Measurements from ENCODE around the gene ARHGAP15.

The ARHGAP15 gene

DNA sequence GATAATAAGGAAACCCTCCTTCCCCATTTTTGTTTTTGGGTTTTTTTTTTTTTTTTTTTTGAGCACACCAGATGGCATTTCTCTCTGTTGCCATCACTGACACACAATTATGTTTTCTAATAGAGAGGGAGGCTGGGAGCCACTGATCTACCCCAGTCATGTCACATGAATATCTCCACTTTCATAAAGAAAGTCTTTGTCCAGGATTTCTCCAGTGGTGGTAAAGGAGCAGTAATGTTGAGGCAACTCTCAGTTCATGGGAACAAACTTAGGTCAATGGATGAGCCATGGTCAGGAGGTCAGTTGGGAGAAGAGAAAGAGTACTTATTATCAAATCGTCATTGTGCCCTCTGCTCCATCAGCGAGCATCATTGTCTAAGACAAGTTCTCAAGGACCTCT lies 603.7 kb downstream of the ARHGAP15 start:
- no peak for DNase-seq

GRCh38 chr2:143734507-143734906 lies 605.3 kb downstream of the ARHGAP15 start:
- no peak for DNase-seq

DNA sequence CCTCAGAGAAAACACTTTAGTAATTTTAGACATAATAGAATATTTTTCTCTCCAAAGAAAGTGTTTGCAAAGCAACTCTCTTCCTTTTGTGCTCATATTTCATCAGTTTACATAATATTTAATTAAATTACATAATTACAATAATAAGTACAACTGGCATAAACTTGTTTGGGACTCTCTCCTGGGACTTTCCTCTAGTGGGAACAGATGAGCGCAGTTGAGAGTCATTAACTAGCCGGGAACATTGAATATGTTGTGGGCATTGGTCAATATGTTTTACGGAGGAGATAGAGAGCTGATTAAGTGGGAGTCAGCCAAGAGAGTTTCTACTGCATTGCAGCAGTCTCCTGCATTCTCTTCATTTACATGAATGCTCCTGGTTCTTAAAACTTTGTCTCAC lies 607.7 kb downstream of the ARHGAP15 start:
- no peak for DNase-seq

GRCh38 chr2:143740431-143740830 lies 611.2 kb downstream of the ARHGAP15 start:
- no peak for DNase-seq

GRCh38 chr2:143741205-143741604 lies 612.0 kb downstream of the ARHGAP15 start:
- no peak for DNase-seq

GRCh38 chr2:143742581-143742980 lies 613.4 kb downstream of the ARHGAP15 start:
- peak; percentile 25 for DNase-seq

DNA sequence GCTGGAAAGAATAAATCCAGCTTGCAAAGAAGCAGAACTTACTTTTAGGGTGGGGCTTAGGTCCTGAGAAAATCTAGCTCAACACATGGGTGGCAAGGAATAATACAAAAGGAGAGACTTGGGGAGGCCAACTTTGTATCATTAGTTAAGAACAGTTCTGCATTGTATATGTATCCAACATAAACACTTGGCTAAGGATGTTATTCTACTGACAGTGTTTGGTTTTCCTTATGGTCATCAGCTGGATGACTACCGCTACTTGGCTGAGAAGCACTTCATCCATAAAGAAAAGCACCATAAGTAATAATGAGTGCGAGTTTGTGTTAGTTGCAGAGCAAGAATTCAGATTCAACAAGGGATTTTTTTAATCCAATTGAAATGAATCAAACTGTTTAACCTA lies 614.9 kb downstream of the ARHGAP15 start:
- no peak for DNase-seq

DNA sequence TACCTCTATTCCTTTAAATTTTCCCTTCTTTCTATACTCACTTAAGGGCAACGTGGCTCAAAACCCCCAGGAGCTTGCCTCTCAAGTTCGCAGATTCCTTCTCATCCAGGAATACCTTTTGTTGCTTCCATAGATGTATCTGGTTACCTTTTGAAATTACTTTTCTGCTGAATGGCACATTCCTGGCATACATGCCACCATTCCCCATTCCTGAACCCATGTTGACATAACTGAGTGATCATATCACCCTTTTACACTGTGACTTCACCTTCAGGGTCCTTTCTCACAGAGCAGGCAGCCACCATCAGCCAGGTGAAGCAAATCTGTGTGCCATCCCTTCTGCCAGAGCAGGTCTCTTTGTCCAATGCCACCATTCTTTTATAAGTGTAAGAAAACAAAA lies 615.8 kb downstream of the ARHGAP15 start:
- DNase-seq: no peak

DNA sequence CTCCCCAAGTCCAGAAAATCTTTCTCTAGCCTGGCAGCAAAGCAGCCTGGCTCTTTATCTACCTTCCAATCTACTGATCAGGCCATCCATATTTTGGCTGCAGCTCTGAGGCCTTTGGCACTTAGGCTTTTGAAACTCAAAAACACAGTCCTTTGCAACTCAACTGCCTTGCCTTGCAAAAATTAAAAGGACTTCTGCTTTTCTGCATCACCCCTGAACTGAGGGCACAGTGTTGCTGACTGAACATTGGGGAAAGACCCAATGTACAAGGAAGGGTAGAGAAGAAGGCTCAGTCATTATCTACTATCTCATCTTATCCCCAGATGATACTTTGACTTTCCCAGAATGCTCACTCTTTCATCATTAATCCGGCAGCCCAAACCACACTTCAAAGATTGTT lies 625.5 kb downstream of the ARHGAP15 start:
- DNase-seq: no peak

DNA sequence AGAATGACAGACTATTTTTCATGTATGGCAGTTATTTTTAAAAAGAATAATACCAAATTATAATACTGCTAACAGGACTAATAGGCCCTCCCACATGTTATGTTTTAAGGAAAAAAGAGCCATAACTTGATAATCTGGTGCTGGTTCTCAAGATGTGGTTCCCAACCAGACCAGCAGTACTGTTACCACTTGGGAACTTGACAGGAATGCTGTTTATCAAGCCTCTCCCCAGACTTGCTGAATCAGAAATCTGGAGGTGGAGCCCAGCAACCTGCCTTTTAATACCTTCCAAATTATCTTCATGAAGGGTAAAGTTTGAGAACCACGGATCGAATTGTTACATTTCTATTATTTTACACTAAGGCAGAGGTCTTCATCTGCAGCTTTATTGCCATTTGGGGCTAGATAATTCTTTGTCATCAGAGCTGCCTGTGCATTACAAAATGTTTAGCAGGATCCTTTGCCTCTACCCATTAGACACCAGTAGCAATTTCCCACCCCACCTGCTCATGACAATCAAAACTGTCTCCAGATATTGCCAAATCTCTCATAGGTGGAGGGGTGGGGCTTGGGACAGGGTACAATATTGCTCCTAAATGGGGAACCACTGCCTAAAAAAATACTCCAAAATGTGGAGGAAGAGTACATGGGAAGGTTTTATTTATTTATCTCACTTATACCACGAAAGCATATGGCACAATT lies 629.6 kb downstream of the ARHGAP15 start:
- no peak for DNase-seq

DNA sequence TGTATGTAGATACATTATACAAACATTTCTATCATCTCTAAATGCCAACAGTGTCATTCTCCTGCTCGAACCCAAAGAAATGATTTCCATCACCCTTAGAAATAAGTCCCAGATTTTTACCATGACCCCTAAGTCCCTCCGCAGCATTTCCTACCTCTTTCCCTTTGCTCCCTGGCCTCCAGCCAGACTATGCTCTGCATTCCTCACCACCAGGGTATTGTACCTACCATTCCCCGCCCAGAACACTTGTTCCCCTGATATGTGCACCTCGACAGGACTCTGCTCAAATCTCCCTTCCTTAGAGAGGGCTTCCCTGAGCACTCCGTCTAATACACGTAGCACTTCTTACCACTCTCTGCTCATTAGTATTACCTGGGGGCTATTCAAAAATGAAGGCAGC lies 630.2 kb downstream of the ARHGAP15 start:
- no peak for DNase-seq

DNA sequence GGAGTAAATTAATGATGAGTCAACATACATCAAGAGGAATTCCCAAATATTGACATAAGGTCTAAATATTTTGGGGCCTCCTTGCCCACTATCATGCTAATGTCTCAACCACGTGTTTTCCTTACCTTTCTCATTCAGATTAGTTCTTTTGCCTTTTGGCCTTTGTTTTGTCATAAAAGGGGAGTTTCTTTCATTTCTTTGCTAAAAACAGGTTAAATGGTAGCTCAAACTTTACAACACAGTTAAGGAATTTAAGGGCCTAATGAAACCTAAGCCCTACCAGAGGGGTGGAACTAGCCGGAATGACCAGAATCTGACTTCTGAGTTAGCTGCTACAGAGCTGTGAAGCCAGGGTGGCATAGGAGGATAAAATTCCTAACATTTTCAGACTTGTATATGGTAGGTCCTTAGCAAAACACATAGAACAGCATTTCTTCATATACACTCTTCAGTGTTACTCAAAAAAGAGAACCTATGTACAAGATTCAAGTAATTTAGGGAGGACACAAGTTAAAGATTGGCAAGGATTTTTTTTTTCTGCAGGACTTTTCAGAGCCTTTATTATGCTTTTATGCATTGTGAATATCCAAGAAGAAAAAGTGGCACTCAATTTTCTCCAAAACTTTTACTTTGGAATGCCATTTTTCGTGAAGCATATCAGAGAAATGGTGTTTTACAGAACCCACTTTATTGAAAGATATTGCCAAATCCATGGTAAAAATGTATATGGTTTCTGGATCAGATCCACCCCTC lies 633.1 kb downstream of the ARHGAP15 start:
- no peak for DNase-seq

- no peak for DNase-seq
These were observed 635.0 kb downstream of the ARHGAP15 start for GRCh38 chr2:143764261-143764660.

DNA sequence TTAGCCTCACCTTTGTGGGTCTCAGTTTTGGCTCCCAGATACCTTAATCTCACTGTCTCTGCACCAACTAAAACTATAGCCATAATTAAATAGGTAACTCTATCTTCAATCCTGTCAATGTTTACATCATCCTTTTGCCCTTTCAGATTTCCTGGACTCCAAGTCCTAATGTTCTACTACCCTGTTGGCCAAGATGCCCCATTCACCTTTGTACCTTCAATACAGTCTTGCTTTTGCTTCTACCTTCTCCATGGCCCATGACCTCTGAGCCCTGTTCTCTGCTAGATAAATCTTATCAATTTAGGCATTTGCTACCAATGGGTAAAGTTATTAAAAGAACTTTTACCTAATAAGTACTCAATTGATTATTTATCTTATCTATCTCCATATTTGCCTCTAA lies 635.5 kb downstream of the ARHGAP15 start:
- no peak for DNase-seq

DNA sequence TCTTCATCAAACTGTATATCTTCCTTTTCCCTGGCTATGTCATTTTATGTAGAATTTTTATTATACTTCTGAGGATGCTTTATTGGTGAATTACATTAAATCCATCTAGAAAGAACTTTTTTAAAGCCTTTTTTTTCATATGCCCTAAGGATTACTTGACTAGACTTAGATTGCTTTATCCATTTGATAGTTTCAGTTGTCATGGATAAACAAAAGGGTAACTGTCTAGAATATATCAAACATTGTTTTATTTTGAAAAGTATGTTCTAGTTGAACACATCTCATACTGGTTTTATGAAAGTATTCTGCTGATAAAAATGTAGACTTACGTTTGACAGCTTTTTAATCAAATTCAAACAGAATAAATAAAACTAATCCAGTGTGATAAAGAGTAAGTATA lies 639.8 kb downstream of the ARHGAP15 start:
- no peak for DNase-seq

DNA sequence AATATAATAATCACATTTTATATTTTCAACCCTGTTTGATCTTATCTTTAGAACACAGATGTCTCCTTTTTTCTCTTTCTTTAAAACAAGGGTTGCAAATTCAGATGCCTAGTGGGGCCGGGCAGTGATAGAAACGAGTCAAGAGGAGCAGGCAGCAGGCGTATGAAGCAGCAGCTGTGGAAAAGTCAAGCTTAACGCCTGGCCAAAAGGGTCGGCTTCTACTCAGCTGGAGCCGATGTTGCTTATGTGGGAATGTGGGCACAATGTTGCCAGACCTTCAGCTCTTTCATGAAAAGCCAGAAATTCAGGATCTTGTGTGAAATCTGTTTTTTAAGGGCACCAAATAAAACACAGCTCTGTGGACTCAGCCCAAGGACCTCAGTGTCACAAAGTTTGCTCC lies 642.7 kb downstream of the ARHGAP15 start:
- peak; percentile 47 for DNase-seq

GRCh38 chr2:143776526-143777297 lies 647.5 kb downstream of the ARHGAP15 start:
- DNase-seq: no peak

GRCh38 chr2:143779021-143779420 lies 649.8 kb downstream of the ARHGAP15 start:
- no peak for DNase-seq

GRCh38 chr2:143786026-143786765 lies 657.0 kb downstream of the ARHGAP15 start:
- peak; percentile 19 for DNase-seq

- no peak for DNase-seq
These were observed 658.5 kb downstream of the ARHGAP15 start for GRCh38 chr2:143787674-143788073.

DNA sequence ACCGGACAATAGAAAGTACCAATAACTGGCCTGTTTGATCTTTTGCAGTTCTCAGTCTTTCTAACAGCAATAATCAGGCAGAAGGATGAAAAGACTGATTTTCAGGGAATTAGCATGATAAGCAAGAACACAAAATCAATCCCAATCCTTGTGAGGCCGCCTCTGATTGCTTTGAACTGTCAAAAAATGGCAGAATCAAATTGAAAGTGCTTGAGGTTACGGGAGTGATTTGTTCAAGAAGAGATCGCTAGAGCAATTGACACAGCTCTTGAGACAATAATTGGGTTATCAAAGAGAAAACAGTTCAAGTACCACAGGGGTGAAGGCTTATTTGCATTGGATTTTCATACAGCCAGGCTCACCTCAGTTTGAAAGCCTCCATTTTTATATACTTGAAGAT lies 663.4 kb downstream of the ARHGAP15 start:
- no peak for DNase-seq

- DNase-seq: no peak
These were observed 664.2 kb downstream of the ARHGAP15 start for GRCh38 chr2:143793381-143793780.

GRCh38 chr2:143796051-143796450 lies 666.8 kb downstream of the ARHGAP15 start:
- no peak for DNase-seq
